Effector CD4-positive, alpha-beta T cell (primary cell): ENCODE measurements around the gene KRT86. TPM values are rescaled to one million over a fixed set of nuclear protein-coding genes. Genes with fewer than 3 reads are reported as not detected.

ENCODE experiments used
- DNase-seq: peaks from one replicate; pipeline ENCODE4 v3.0.0-alpha.2; 2020
- total RNA-seq: gene quantifications from one replicate; lab custom pipeline; 2026; lab: John Stamatoyannopoulos, UW

KRT86 gene
- not detected for total RNA-seq

GRCh38 chr12:52274521-52275120 is at the start of gene KRT86:
Gene KRT86, plus strand, starts transcription at chr12:52274645. Its CDS starts 27,272 bp downstream, at chr12:52301917.
- DNase-seq, result no peak

DNA sequence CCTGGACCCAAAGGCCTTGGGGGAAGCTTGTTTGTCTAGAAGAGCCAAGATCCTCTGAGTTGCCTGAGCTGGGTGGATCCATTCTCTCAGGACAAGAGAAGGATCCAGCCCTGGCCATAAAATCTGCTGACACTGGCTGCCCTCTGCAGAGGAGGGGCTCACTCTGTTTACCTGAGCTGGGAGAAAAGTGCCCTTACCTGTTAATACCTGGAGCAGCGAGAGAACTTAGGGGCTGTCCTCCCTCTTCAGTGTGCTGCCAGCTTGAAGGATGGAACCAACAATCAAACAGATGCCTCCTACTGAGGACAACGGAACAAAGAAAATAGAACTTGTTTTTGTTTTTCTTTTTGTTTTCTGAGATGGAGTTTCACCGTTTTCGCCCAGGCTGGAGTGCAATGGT is 48.7 kb upstream of the KRT86 start:
- DNase-seq, result no peak

DNA sequence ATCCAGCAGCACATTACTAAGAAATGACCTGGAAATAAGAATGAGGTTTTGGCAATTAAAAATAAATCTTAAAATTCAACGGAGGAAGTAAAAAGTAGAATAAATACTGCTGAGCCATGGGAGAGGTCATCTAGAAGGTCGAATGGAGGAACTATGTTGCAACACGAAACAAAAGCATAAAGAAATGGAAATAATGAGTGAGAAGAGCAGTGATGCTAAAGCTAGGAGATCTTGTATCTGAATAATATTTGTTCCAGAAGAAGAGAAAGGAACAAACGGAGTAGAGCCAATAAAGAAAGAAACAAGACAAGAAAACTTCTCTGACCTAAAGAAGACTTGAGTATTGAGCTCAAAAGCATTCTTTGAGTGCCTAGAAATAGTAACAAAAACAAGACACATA is 48.0 kb upstream of the KRT86 start:
- DNase-seq, result no peak

GRCh38 chr12:52227606-52228166 is 46.8 kb upstream of the KRT86 start:
- DNase-seq, result no peak

- DNase-seq, result no peak
Measured at GRCh38 chr12:52228366-52228765, 46.1 kb upstream of the KRT86 start.

DNA sequence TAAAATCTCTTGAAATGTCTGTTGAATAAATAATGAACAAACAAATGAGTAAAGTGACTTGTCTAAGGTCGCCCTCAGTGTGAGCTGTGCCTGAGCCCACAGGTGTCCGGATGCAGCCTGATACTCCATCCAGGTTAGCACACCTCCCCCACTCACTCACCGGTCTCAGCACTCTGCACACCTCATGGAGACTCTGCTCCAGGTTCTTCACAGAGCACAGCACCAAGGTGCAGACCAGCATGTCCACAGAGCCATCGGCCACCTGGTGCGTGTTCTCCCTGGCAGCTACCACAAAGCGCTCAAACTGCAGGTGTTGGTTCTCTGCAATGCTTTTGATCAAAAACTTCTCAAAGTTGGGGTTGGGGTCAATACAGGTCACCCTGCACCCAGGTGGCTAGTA is 45.5 kb upstream of the KRT86 start:
- no peak for DNase-seq

- no peak for DNase-seq
Measured at GRCh38 chr12:52229836-52230343, 44.6 kb upstream of the KRT86 start.

GRCh38 chr12:52230364-52231281 is 43.8 kb upstream of the KRT86 start:
- no peak for DNase-seq

DNA sequence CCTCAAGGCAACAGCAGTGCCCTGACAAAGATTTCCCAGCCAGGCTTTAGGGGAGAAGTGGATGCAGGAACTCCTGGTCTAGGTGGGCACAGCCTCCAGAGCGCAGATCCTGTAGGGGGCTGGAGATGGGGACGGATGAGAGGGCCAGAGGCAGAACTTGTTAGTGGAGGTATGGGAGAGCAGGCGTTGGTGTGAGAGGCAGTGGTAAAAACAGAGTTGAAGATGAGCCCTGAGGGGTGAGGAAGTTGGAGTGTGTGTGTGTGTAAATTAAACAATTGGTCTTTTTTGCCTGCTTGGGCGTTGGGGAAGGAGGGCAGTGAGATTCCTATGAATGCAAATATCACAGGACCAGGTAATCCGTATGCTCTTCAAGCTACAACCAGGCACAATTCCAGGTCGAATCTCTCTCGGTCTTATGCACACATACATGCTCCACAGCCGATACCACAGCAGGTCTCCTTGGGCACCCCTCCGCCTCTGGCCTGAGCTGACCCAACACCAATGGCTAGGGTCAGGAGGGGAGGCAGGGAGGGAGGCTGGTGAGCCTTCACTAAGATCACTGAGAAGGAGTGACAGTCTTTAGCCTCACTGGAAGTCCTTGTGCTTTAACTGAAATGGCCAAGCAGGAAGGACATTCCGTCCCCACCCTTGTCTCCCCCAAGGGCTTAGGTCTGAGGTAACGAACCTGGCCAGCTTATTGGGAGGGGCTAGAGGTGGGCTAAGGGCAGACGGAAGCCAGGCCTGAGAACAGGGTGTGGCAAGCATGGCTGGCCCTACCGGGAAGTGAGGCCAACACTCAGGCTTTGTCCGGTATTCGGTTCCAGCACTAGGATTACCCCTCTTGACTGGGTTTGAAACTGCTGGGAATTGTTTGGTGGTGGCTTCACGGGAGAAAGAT is 42.9 kb upstream of the KRT86 start:
- DNase-seq, result no peak

GRCh38 chr12:52232203-52232673 is 42.2 kb upstream of the KRT86 start:
- DNase-seq, result no peak

DNA sequence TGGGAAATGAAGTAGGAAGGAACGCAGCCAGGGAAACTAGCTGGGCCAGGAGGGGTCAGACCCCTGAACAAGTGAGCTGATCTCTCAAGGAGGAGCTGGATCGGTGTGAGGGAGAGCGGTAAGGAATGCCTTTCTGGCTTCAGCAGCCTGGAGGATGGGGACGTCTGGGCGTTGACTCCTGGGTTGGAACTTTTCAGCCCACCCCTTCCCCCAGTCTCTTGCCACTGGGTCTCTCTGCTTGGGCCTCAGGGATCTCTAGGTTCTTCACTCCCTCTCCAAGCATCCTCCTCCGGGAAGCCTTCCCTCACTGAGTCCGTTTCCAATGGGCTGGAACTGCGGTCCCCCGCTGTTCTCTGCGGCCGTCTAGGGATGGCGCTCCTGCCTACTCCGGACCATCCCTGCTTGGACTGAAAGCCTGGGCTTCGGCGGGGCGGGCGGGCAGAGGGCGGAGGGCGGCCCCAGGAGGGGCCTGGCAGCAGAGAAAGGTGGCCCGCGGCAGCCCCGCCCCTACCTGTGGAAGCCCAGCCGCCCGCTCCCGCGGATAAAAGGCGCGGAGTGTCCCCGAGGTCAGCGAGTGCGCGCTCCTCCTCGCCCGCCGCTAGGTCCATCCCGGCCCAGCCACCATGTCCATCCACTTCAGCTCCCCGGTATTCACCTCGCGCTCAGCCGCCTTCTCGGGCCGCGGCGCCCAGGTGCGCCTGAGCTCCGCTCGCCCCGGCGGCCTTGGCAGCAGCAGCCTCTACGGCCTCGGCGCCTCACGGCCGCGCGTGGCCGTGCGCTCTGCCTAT is 41.6 kb upstream of the KRT86 start, which contains the start of gene KRT7:
Gene KRT7, plus strand, starts transcription at position 570 of the 788 bp plus-strand sequence. Its CDS starts 54 bp downstream, at position 624.
- no peak for DNase-seq

- no peak for DNase-seq
Measured at GRCh38 chr12:52233462-52234207, 40.8 kb upstream of the KRT86 start.

DNA sequence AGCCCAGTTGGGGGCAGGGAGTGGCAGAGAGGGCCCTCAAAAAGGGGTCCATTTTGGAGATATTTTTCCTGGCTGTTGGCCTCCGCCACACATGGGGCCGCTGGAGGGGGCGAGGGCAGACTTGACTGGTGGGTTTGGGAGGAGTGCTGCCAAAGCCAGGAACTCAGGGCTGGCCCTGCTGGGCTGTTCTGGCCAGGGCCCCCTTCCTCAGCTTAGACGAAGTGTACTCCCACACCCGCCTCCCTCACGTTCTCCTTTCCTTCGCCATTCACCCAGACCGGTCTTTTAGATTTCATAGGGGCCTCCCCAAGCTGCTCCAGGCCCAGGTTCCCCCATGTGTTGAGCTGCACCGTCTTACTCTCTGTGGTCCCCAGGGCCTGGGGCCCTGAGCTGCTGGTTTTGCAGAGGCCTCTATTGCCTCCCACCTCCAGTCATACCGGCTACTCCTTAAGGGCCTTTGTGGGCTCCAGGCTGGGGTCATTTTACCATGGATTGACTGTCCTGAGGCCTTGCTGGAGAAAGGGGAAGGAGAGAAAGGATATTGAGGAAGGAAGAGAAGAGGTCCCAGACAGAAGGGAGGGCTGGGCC is 40.1 kb upstream of the KRT86 start:
- no peak for DNase-seq

GRCh38 chr12:52235001-52235764 is 39.3 kb upstream of the KRT86 start:
- DNase-seq, result no peak

GRCh38 chr12:52235822-52236361 is 38.6 kb upstream of the KRT86 start:
- DNase-seq, result no peak

DNA sequence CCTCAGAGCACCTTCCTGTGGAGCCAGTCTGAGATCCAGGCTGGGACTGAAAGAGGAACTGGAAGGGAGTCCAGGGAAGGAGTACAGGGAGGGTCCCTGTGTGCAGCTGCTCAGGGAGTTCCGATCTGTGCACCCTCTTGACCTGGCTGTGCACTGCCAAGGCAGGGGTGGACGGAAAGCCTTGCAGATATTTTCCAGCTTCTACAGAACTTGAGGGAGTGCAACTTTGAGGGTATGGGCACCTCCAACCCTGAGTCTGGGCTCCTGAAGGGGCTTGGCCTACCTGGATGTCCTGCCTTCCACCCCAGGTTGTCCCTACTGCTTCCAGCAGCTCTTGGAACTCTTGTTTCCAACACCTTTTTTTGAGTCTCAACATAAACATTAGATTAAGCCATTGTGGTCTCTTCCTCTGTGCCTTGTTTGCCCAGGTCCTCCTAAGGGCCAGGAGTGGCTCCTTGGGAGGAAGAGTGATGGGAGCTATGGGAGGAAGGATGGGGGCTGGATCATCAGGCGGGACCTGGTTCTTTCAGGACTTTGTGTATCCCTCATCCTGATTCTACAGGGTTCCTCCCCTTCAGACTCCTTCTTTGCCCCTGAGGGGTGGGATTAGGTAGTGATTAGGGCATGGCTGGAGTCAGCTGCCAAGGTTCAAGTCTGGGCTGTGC is 37.9 kb upstream of the KRT86 start:
- no peak for DNase-seq

GRCh38 chr12:52238207-52238840 is 36.1 kb upstream of the KRT86 start:
- no peak for DNase-seq
